Subcutaneous adipose tissue (tissue), 4 donors: ENCODE measurements around the gene EFCAB8. TPM values are rescaled to one million over a fixed set of nuclear protein-coding genes. Genes with fewer than 3 reads are reported as not detected.

Experiments used
- total RNA-seq, 4 donors: library from RNA; depleted of rRNA; stranded (reverse); fragments of >200 nt; gene quantifications; one replicate each; pipeline ENCODE4 v1.1.0, GENCODE V29; 2016
- TF ChIP-seq, protein P1 (sequence below): fragments of 450-650 bp; IDR thresholded peaks from one replicate; pipeline ENCODE4 v1.5.1; 2016; ENCODE audit warnings: low read depth, mild to moderate bottlenecking, control low read depth, antibody characterized with exemption, moderate library complexity

Gene EFCAB8
- total RNA-seq, 4 donors from 2014 or later, result 0.19 TPM; not detected in 3

- TF ChIP-seq, protein P1, sequence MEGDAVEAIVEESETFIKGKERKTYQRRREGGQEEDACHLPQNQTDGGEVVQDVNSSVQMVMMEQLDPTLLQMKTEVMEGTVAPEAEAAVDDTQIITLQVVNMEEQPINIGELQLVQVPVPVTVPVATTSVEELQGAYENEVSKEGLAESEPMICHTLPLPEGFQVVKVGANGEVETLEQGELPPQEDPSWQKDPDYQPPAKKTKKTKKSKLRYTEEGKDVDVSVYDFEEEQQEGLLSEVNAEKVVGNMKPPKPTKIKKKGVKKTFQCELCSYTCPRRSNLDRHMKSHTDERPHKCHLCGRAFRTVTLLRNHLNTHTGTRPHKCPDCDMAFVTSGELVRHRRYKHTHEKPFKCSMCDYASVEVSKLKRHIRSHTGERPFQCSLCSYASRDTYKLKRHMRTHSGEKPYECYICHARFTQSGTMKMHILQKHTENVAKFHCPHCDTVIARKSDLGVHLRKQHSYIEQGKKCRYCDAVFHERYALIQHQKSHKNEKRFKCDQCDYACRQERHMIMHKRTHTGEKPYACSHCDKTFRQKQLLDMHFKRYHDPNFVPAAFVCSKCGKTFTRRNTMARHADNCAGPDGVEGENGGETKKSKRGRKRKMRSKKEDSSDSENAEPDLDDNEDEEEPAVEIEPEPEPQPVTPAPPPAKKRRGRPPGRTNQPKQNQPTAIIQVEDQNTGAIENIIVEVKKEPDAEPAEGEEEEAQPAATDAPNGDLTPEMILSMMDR, result no peak
These were observed 54.0 kb downstream of the EFCAB8 start for GRCh38 chr20:32912688-32913087.

DNA sequence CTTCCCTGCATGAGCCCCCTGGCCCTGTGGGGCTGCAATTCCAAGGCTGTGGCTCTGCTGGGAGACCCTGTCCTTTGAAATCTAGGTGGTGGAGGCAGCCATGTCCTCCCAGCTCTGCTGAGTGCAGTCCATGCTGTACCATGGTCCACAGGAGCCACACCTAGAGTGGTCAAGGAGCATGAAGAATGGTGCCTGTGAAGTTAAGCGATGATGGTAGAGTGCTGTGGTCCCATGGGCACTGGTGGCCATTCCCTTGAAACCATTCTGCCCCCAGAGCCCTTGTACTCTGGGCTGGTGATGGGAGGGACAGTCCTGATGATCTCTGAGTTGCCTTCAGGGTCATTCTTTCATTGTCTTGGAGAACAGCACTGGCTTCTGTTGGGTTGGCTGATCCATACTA, 55.3 kb downstream of the EFCAB8 start:
- TF ChIP-seq, protein P1, result no peak

DNA sequence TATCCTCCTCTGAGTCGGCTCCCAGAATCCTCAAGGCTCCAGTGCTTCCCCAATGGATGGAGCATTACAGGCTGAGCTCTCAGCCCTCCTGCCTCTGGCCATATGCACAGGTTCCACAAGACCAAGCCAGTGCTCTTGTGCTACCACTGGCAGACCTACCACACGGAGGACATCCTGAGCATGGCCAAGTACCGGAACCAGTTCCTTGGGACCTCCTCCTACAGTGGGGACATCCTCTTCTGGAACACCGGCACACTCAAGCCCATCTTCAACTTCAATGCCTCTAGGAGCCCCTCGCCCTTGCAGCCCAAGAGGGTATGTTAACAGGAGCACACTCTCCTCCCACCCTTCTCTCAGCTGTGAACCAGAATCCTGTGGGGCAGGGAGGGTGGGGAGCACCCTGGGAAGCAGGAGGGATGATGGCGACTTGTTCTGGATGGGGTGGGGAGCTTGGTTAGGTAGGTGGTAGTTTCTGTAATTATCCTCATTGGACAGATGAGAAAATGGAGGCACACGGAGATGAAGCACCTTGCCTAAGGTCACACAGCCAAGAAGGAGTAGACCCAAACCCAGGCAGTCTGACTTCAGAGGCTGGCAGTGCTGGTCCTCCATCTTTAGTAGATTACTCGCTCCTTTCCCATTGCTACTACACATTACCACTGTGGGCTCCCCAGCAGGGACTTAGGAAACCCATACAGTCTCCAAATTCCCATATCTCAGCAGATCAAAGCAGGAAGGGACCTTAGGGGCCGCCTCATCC, 58.6 kb downstream of the EFCAB8 start:
- TF ChIP-seq, protein P1, result no peak

GRCh38 chr20:32918296-32918695, 59.6 kb downstream of the EFCAB8 start:
- TF ChIP-seq, protein P1, result no peak

DNA sequence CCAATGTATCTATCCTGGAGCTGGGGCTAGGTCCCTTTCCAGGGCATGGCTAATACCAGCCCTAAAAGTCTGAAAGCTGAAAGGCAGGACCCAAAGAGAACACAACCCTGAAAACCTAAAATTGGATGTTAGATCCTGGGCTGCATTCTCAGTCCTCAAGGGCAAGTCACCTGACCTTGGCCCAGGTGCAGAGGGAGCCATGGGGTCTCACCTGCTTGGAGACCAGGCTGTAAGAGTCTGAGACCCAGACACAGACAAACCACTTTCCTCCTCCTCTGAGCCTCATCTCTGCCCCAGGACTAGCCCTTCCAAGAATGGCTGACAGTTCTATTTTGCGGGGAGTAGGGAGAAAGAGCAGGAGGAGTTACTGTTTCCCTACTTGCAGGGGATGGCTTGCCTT, 60.0 kb downstream of the EFCAB8 start:
- TF ChIP-seq, protein P1, result no peak

DNA sequence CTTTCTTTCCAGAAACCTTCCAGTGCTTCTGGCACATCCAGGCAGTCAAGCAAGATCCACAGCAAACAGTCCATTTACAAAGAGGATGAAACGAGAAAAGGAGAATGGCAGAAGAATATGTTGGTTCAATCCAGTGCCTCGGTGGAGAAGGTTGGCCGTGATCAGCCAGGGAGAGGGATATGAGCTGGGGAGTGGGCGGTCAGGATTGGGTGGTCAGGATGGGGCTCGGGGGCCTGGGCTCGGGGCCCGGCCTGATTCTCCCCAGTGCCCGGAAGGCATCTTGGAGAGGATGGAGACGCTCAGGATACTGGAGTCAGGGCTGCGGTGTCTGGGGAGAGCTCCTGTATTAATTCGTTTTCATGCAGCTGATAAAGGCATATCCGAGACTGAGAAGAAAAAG, 61.3 kb downstream of the EFCAB8 start:
- TF ChIP-seq, protein P1, result no peak

GRCh38 chr20:32920530-32921298, 62.0 kb downstream of the EFCAB8 start:
- TF ChIP-seq, protein P1, result no peak
